ENCODE measurements around the gene LHX3.

LHX3 gene

DNA sequence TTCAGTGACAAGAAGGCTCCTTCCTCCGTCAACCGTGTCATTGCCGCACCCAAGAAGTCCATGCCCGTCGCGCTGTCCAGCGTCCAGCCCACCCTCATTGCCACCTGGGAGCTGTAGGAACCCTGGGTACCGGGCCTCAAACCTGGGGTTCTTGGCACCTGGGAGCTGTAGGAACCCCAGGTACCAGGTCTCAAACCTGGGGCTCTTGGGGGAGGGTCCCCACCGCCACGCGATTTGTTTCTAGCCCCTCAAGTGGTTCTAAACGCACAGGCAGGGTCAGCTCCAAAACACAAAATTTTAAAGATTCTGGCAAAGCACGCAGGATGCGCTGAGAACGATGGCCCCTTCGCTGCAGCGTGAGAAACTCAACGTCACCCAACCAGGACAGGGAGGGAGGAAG lies 17.7 kb downstream of the LHX3 start:
- Histone ChIP-seq H3K27me3 (ENCODE audit: insufficient read depth, poor library complexity, severe bottlenecking) (peaks cover 23% of the 10 kb centered on the region), H3K27ac (replicated peaks) (no peak overlapping the region), H3K4me3 (replicated peaks; ENCODE audit: insufficient read depth, low read length) (no peak overlapping the region)
- no peak for DNase-seq (ENCODE audit: low read depth in 1 of 2, low spot score in 1 of 2)
- TF ChIP-seq POLR2AphosphoS5 (IDR thresholded peaks at IDR 0.05; ENCODE audit: low read depth) (no peak), GABPA (IDR thresholded peaks at IDR 0.05; ENCODE audit: low read depth) (no peak), SPI1 (IDR thresholded peaks at IDR 0.05; ENCODE audit: borderline replicate concordance, low read depth) (no peak)
- TF ChIP-seq, protein P1, sequence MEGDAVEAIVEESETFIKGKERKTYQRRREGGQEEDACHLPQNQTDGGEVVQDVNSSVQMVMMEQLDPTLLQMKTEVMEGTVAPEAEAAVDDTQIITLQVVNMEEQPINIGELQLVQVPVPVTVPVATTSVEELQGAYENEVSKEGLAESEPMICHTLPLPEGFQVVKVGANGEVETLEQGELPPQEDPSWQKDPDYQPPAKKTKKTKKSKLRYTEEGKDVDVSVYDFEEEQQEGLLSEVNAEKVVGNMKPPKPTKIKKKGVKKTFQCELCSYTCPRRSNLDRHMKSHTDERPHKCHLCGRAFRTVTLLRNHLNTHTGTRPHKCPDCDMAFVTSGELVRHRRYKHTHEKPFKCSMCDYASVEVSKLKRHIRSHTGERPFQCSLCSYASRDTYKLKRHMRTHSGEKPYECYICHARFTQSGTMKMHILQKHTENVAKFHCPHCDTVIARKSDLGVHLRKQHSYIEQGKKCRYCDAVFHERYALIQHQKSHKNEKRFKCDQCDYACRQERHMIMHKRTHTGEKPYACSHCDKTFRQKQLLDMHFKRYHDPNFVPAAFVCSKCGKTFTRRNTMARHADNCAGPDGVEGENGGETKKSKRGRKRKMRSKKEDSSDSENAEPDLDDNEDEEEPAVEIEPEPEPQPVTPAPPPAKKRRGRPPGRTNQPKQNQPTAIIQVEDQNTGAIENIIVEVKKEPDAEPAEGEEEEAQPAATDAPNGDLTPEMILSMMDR (IDR thresholded peaks at IDR 0.05; ENCODE audit: insufficient read depth, low read length): no peak

DNA sequence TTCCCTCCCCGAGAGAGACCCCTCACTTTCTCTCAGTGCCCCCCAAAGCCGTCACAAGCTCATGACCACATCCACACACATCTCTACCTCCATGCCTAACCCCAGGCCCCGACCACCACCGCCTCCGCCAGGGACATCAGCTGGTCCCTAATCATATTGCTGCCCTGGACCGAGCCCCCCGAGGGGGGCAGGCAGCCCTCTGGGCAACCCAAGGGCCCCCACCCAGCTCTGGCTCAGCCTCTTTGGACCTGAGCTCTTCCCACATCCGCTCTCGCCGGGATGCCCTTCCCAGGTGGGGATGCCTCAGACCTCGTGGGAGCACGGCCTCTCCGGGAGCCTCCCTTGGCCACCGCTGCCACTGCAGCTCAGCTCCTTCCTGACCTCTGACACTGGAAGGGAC lies 18.5 kb downstream of the LHX3 start:
- DNase-seq (ENCODE audit: low read depth in 1 of 2, low spot score in 1 of 2): no peak
- H3K27me3 ChIP-seq (ENCODE audit: insufficient read depth, poor library complexity, severe bottlenecking): peaks cover 15% of the 10 kb centered on the region

GRCh38 chr9:136185596-136186366 lies 19.1 kb downstream of the LHX3 start:
- H3K27me3 ChIP-seq (ENCODE audit: insufficient read depth, poor library complexity, severe bottlenecking): peaks cover 14% of the 10 kb centered on the region
- no peak for DNase-seq (ENCODE audit: low read depth in 1 of 2, low spot score in 1 of 2)
- no peak overlapping the region for H3K27ac ChIP-seq (replicated peaks)
- H3K4me3 ChIP-seq (replicated peaks; ENCODE audit: insufficient read depth, low read length): no peak overlapping the region
- TF ChIP-seq, protein P1 (IDR thresholded peaks at IDR 0.05; ENCODE audit: insufficient read depth, low read length): no peak
- TF ChIP-seq SPI1 (IDR thresholded peaks at IDR 0.05; ENCODE audit: borderline replicate concordance, low read depth) (no peak), GABPA (IDR thresholded peaks at IDR 0.05; ENCODE audit: low read depth) (no peak), POLR2AphosphoS5 (IDR thresholded peaks at IDR 0.05; ENCODE audit: low read depth) (no peak)
- TF ChIP-seq, protein P2, sequence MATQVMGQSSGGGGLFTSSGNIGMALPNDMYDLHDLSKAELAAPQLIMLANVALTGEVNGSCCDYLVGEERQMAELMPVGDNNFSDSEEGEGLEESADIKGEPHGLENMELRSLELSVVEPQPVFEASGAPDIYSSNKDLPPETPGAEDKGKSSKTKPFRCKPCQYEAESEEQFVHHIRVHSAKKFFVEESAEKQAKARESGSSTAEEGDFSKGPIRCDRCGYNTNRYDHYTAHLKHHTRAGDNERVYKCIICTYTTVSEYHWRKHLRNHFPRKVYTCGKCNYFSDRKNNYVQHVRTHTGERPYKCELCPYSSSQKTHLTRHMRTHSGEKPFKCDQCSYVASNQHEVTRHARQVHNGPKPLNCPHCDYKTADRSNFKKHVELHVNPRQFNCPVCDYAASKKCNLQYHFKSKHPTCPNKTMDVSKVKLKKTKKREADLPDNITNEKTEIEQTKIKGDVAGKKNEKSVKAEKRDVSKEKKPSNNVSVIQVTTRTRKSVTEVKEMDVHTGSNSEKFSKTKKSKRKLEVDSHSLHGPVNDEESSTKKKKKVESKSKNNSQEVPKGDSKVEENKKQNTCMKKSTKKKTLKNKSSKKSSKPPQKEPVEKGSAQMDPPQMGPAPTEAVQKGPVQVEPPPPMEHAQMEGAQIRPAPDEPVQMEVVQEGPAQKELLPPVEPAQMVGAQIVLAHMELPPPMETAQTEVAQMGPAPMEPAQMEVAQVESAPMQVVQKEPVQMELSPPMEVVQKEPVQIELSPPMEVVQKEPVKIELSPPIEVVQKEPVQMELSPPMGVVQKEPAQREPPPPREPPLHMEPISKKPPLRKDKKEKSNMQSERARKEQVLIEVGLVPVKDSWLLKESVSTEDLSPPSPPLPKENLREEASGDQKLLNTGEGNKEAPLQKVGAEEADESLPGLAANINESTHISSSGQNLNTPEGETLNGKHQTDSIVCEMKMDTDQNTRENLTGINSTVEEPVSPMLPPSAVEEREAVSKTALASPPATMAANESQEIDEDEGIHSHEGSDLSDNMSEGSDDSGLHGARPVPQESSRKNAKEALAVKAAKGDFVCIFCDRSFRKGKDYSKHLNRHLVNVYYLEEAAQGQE (IDR thresholded peaks at IDR 0.05; ENCODE audit: insufficient replicate concordance, low read depth): no peak

More for the DNA sequence above, 18.5 kb downstream of the LHX3 start:
- no peak overlapping the region for H3K27ac ChIP-seq (replicated peaks)
- TF ChIP-seq GABPA (IDR thresholded peaks at IDR 0.05; ENCODE audit: low read depth): no peak
- TF ChIP-seq SPI1 (IDR thresholded peaks at IDR 0.05; ENCODE audit: borderline replicate concordance, low read depth): no peak
- TF ChIP-seq POLR2AphosphoS5 (IDR thresholded peaks at IDR 0.05; ENCODE audit: low read depth): no peak
- TF ChIP-seq, protein P2 (IDR thresholded peaks at IDR 0.05; ENCODE audit: insufficient replicate concordance, low read depth): no peak
- TF ChIP-seq, protein P1 (IDR thresholded peaks at IDR 0.05; ENCODE audit: insufficient read depth, low read length): no peak
- no peak overlapping the region for H3K4me3 ChIP-seq (replicated peaks; ENCODE audit: insufficient read depth, low read length)
